CD4-positive, alpha-beta T cell treated with Interleukin-4 for 4 hours (primary cell): ENCODE data around the gene TPK1.
"Not testable (repeated sequence)": the region's sequence is repeated elsewhere in the genome, so short reads cannot be mapped to it uniquely, and the experiment has no call there.

ENCODE experiments used
- DNase-seq: peaks from one replicate; pipeline ENCODE4 v3.0.0-alpha.2; 2020

The TPK1 gene

DNA sequence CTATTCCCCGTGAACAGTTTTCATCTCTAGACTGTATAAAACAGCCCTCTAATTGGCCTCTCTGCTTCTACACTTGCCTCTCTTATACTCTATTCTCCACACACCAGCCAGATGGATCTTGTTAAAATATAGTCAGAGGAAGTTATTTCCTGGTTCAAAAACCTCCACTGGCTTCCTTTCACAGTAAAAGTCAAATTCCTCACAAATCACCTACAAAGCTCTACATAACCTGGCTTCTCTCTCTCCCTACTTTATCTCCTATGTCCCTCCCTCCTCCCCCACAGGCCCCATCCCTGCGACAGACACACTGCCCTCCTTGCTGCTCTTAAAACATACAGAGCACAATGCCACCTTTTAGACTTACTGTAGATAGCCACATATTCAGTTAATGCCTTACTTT is 60.1 kb downstream of the TPK1 start:
- no peak for DNase-seq

DNA sequence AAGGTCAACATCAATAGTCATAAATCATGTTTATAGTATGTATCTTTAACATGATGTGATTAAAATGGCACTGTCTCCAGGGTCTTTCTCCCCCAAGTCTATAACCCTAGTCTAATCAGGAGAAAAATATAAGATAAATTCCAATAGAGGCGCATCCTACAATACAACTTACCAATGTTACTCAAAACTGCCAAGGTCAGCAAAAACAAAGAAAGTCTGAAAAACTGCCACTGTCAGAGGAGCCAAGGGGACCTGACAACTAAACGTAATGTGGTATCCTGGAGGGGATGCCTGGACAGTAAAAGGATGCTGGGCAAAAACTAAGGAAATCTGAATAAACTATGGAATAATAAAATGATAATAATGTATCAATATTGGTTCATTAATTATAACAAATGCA is 63.9 kb downstream of the TPK1 start:
- DNase-seq: no peak

DNA sequence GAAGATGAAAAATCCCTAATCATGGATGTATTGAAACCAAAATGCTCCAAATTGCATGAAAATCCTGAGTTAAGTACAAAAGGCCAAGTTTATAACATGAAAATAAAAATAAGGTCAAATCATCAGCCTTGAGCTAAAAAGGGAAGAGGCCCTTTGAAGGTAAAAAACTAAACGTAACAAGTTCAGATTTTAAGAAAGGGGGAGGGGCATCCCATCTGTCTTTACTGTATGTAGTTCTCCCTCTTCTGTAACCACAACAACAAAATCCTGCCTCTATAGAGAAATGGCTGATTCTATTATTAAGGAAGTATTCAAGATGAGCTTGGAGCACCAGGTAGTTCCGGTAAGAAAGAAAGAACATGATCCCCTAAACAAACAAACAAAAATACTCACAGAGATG is 64.7 kb downstream of the TPK1 start:
- no peak for DNase-seq

DNA sequence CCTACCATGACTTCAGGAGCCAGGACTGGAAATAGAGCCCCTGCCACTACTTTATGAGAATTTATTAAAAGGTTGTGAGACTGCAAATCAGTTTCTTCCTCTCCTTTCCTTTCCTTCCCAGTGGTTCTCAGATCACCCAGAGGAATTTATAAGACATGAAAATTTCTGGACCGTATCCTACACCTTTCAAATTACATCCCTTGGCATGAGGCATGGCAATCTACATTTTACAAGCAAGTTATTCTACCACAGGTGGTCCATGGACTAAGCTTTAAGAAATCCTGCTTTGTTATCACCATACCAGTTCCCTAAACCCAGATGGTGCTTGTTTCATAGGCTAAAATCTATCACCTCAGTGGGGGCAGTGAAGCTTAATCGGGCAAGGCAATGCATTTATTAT is 66.5 kb downstream of the TPK1 start:
- DNase-seq: no peak

DNA sequence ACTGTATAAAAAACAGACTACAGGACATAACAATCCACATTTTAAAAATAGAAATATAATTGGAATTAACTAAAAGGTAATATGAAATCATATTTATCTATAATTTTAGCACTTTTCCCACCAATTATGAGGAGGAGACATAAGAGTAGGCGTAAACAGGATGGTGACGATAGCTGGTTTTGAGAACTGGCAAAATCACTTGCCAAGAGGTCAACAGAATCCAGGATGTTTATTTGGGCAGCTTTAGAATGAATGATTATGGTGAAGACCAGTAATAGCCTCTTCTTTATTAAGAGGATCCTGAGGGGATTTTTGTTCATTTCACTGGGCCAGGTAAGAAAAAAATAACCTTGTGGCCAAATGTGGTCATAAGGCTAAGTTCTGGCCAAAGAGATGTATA is 67.2 kb downstream of the TPK1 start:
- DNase-seq: no peak

DNA sequence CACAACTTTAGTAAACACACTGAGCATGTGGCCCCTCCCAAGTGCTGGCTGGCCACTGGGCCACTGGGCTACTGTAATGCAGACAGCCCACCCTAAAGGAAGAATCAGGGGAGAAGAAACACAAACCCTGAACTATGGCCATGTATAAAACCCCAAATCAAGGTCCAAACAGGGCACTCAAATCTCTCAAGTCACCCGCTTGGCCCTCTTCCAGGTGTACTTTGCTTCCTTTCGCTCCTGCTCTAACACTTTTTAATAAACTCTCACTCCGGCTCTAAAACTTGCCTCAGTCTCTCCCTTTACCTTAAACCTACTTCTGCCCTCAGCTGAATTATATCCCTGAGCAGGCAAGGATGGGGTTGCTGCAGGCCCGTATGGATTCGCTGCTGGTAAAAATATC is 72.6 kb downstream of the TPK1 start:
- DNase-seq: no peak

DNA sequence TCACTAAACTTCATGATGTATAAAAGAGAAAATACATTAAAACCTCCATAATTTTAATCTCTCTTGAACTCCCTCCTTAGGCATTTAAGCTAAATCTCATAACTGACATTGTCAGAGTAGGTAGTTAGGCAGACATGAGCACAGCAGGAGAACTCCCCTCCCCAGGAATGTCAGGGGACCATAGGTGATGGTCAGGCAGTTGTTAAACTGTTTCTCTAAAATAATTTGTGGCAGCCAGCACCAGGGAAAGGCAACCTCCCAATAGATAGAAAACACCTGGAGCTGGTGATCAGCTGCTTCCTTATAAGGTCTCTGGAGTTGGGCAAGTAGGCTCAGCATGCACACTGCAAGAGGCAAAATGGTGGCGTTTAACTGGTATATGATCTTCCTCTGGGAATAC is 73.0 kb downstream of the TPK1 start:
- no peak for DNase-seq

DNA sequence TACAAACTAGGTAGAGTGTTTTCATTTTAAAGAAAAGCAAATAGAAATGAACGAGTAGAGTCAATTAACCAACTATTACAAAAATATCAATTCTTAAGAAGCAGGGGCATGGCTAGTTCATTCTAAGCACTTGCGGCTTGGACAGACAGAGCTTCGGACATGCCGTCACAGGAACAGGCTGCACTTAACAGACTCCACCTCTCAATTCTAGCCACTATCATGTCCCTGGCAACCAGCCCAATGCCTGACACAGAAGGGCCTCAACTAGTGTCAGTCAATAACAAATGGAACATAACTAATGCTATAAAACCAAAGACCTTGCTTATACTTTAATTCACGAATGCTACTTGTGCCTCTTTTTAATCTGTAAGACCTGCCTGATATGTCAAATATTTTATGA is 74.4 kb downstream of the TPK1 start:
- no peak for DNase-seq

DNA sequence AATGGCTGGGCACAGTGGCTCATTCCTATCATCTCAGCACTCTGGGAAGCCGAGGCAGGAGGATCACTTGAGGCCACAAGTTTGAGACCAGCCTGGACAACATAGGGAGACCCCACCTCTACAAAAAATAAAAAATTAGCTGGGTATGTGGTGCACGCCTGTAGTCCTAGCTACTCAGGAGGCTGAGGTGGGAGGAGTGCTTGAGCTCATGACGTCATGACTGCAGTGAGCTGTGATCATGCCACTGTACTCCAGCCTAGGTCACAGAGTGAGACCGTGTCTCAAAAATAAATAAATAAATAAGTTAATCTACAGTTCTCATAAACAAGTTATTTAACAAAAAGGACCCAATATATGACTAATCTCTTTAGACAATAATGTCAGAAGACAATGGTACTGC is 76.2 kb downstream of the TPK1 start:
- no peak for DNase-seq

DNA sequence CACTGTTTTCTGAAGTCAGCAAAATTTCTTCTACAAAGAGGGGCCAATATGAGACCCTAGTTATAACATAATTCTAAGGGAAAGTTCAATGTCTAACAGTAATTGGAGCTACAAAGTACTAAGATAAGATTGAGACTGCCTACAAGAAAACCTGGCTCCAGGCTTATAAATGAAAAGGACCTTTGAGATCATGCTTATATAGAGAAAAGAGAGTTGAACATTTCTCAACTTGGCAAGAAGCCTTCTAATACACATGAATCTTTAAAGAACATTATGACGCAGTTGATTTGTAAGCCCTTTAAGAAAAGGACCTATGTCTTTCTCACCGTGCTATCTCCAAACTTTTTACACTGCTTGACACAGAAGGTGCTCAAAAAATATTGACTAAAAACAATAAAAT is 87.9 kb downstream of the TPK1 start:
- no peak for DNase-seq

DNA sequence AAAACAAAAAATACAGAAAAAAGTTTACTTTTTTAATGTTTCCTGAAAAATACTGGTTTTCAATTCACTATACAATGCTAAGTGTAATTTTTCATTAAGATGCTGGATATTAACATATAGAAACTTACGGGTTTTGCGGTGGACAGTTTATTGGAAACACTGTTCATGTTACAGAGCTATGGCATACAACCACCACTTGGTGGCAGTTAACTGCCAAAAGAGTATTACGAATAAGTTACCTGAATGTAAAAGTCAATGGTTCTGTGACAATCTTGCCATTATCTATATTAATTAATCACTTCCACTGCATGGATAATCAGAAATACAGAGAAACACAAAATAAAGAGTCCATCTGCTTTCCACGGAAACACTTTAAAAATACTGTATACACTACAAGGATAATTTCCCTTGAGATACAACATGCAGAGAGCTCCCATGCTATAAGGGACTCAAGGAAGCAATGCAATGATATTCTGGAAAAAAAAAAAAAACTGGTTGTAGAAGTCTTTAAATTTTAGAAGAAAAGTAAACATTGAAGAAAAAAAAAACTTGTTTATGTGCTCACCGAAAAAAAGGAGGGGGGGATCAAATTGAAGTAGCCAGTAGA is 97.0 kb downstream of the TPK1 start:
- peak; percentile 57 for DNase-seq

DNA sequence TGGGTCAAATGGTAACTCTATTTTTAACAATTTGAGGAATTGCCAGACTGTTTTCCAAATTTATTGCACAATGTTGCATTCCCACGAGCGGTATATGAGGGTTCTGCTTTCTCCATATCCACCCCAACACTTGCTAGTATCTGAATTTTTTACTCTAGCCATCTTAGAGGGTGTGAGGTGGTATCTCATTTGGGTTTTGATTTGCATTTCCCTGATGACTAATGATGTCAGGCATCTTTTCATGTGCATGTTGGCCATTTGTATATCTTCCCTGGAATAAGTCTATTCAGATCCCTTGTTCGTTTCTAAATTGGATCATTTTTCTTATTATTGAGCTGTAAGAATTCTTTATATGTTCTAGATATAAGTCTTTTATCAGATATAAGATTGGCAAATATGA is 97.7 kb downstream of the TPK1 start:
- DNase-seq: no peak

DNA sequence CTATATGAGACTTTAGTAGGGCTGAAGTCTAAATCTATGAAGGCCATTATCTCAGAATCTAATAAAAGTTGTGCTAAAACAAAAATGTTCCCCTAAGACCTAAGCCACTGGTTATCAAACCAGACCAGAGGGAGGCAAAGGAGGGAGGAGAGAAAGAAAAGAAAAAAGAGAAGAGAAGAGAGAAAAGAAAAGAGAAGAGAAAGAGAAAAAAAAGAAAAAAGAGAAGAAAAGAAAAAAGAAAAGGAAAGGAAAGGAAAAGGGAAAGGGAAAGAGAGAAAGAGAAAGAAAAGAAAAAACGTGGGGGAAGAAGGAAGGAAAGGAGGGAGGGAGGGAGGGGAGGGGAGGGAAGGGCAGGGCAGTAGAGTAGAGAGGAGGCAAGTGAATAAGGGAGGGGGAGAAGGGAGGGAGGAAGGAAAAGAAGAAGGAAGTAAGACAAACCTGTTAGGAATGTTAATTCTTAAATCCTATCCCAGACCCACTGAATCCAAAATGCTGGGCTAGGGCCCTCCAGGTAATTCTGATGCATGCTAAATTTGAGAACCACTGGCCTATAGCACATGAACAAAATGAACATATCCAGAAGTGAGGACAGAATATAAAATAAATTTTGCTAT is 98.9 kb downstream of the TPK1 start:
- no peak for DNase-seq

DNA sequence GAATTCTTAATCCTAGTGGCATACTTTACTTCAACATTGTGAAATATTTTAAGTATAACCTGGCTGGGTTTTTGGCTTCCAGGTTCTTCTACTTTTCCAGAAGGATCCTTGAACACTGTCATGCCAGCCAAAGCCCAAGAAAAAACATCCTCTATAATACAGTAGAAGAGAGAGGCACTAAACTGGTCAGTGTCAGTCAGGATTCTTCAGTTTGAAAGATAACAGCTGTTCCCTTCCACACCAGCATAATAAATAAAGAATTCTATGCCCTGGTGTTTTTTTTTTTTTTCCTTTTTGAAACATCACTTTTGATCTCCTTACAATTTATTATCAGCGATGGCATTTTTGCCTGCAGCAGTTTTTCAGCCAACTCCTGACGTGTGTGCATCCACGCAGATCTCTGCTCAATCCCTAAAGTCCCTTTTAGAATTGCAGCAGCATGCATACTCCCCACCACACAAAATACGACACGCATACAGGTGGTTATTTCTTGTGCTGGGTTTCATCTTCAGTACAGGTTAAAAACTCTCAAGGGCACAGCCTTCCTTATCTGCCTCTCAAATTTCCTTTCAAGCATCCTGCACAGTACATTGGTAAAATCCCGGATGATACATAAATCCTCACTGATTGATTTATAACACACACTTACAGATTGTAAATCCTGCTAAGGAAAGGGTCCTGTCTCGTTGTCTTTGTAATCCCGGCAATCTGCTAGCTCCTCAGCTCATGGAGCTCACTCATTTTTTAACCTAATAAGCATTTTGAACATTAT is 100.2 kb downstream of the TPK1 start:
- no peak for DNase-seq

DNA sequence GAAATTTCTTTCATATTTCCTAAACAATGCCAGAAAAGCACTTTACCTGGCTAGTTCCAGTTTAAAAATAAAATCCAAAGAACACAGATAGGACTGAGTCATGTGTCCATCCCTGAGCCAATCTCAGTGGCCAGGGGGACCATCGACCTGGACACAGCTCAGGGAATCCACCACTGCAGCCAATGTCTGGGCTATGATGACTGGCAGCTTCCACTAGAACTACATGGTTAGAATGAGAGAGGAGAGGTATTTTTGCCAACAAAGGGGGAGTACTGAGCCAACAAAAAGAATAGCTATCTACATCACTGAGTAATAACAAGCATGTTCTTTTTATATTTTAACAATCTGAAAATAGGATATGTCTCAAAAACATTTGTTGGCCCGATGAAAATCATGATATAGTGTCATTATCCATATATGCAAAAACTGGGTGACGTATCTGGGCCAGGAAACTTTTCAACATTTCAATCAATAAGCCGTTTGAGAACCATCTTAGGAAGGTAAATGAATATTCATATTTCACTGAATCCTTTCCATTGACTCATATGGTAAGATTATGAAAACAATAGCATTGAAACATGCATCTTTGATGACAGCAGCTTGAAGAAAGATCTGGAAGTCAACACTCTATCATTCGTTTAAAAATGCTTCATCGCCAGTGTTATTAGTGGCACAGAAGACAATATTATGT is 104.0 kb downstream of the TPK1 start:
- DNase-seq: no peak

DNA sequence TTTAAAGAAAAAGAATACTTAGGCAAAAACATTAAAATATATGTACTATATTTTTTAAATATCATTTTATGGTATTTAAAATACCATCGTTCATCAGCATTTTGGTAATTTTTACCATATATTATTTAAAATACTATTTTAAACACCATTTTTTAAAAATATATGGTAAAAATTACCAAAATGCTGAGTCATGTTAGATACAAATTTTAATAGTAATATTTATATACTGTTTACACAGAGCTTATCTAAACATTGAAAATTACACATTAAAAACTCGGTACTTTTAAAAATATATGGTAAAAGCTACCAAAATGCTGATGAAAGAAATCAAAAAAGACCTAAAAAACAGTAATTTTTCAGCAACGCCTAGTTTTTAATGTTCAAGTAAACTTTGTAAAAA is 105.6 kb downstream of the TPK1 start:
- no peak for DNase-seq

DNA sequence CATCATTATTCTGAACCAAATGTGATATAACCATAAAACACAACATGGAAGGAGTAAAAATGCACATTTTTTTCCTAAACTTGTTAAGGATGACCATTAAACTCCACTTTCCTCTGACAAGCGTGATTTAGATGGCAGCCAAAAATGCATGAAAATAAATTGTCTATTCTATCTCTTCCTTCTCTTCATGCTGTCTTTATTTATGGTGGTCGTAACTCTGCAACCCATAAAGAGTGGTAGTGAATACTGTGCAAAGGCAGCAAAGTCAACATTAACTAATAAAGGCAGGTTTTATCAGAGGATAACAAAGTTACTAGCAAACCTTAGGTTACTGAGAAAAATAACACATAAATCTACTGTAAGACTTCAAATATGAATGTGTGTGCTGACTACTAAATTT is 106.6 kb downstream of the TPK1 start:
- DNase-seq: no peak

DNA sequence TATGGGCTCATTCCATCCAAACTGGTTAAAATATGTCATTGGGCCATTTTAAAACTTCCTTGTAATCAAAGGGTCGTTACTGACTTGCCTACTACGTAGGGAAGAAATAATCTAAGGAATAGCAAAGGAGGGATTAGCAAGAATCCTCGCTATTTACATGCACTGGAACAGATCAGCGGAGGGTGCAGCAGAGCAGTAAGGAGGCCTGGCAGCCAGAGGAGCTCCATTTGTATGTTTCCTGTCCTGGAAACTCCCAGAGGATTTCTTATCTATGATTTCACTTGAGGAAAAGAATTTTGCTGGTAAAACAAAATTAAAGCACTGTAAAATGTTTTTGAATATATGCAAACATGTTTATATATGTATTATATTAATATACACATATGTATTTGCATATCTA is 107.3 kb downstream of the TPK1 start:
- no peak for DNase-seq

DNA sequence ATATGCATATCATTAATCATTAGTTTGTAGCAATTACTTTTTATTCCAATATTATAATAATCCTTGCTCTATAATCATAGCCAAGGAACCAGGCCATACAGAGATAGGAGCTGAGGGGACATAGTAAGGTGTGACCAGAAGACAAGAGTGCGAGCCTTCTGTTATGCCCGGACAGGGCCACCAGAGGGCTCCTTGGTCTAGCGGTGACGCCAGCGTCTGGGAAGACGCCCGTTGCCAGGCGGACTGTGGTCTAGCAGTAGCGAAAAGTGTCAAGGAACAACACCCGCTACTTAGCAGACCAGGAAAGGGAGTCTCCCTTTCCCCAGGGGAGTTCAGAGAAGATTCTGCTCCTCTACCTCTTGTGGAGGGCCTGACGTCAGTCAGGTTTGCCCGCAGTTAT is 109.0 kb downstream of the TPK1 start:
- not testable (repeated sequence) for DNase-seq

DNA sequence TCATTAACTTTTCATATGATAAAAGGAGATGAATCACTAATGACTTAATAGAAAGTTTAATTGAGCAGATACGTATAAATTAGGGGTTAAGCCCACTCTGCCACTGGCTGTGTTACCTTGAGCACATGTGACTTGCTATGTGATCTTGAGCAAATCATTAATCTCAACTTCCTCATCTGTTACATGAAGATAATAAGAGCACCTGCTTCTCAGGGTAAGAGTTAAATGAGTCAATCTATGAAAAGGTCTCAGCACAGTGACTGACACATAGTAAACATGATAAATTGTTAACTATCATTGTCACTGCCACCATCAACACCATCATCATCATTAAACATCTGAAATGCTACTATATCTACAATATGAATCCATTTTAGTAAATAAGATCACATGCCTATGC is 110.8 kb downstream of the TPK1 start:
- DNase-seq: no peak

DNA sequence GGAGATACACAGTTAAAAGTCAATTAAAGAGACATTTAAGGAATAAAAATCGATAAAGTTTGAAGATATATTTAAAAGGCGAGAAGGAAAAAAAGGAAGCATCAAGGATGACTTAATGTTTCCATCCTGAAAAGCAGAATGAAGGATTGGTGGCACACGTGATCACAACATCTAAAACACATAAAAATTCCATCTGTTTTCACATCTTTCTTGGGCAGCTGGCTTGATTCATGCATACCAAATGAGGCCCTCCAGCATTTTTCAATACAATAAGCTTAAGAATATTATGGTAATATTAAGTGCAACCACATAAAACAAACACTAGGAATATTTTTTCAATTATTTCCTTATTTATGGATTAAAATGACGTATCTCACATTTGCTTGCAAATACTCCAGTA is 112.6 kb downstream of the TPK1 start:
- no peak for DNase-seq

DNA sequence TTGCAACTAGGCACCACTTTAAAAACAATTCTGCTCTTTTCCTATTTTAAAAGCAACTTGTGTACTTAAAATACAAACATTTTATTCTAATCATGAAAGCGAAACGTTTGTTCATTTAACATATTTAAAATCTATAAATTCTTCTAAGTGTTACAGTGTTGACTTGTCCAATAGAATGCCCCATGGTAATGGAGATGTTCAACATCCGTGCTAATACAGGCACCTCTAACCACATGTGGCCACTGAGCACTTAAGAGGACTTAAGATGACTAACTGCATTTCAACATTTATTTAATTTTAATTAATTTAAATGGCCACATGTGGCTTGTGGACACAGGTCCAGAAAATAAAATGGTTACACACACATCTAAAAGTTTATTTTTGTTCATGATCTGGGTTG is 115.1 kb downstream of the TPK1 start:
- DNase-seq: no peak

DNA sequence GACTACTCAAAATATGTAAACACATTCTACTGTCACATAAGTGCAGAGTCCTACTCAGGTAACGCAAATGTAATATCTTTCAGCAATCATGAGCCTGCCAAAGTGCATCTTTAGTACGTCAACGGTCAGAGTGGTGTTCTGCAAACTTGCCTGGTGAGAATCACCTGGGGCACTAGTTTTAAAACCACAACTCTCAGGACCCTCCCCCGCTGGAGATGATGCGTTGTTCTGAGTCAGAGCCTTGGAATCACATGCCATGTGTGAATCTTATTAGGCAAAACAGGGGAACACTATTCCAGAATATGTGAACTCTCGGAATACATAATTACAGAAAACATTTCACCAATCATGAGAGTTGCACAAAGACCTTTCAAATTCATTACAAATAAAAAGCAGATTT is 115.7 kb downstream of the TPK1 start:
- DNase-seq: no peak

DNA sequence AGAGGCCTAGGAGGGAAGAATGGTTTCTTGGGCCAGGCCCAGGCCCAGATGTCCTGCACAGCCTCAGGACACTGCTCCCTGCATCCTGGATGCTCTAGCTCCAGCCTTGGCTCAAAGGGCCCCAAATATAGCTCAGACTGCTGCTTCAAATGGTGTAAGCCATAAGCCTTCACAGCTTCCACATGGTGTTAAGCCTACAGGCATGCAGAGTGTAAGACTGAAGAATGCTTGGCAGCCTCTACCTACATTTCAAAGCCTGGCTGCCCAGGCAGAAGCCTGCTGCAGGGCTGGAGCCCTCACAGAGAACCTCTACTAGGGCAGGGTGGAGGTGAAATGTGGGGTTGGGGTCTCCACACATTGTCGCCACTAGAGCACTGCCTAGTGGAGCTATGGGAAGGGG is 118.1 kb downstream of the TPK1 start:
- DNase-seq: no peak
